Measurements from ENCODE around the gene ITPKC. TPM values are rescaled to one million over a fixed set of nuclear protein-coding genes. Genes with fewer than 3 reads are reported as not detected.

Gene ITPKC
- total and polyA plus RNA-seq, 2 experiments from 2014 or later = 5.3 to 12.6 TPM

DNA sequence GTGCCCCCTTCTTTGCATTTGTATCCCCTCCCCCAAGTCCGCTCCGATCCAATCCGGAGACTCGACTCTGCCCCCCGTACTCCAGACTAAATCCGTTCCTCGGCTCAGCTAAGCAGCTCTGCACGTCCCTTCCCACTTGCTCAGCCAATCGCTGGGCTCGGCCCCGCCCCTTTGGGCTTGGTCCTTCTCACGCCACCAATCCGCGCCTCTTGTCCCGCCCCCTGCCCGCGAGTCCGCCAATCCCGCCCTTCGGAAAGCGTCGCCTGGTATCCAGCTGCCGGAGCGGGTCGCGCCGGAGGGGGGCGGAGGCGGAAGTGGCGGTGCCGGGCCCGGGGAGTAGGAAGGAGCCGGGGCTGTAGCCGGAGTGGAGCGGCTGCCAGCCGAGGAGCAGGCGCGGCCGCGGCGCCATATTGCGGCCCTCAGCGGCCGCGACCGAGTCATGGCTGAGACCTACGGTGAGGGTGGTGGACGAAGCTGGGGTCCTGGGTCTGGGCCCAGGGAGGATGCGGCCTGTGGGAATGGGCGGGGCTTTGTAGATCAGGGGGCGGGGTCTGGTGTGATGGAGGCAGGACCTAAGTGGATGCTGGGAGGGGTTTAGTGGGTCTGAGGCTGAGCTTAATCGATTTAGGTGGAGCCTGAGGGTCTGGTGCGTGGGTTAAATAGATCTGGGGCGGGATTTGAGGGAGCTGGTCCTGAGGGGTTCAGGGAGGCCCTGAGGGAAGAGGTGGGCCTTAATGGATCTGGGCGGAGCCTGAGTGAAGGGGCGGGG lies 61.2 kb downstream of the ITPKC start, which contains the start of gene RAB4B (continued):
- TF ChIP-seq, protein P1, sequence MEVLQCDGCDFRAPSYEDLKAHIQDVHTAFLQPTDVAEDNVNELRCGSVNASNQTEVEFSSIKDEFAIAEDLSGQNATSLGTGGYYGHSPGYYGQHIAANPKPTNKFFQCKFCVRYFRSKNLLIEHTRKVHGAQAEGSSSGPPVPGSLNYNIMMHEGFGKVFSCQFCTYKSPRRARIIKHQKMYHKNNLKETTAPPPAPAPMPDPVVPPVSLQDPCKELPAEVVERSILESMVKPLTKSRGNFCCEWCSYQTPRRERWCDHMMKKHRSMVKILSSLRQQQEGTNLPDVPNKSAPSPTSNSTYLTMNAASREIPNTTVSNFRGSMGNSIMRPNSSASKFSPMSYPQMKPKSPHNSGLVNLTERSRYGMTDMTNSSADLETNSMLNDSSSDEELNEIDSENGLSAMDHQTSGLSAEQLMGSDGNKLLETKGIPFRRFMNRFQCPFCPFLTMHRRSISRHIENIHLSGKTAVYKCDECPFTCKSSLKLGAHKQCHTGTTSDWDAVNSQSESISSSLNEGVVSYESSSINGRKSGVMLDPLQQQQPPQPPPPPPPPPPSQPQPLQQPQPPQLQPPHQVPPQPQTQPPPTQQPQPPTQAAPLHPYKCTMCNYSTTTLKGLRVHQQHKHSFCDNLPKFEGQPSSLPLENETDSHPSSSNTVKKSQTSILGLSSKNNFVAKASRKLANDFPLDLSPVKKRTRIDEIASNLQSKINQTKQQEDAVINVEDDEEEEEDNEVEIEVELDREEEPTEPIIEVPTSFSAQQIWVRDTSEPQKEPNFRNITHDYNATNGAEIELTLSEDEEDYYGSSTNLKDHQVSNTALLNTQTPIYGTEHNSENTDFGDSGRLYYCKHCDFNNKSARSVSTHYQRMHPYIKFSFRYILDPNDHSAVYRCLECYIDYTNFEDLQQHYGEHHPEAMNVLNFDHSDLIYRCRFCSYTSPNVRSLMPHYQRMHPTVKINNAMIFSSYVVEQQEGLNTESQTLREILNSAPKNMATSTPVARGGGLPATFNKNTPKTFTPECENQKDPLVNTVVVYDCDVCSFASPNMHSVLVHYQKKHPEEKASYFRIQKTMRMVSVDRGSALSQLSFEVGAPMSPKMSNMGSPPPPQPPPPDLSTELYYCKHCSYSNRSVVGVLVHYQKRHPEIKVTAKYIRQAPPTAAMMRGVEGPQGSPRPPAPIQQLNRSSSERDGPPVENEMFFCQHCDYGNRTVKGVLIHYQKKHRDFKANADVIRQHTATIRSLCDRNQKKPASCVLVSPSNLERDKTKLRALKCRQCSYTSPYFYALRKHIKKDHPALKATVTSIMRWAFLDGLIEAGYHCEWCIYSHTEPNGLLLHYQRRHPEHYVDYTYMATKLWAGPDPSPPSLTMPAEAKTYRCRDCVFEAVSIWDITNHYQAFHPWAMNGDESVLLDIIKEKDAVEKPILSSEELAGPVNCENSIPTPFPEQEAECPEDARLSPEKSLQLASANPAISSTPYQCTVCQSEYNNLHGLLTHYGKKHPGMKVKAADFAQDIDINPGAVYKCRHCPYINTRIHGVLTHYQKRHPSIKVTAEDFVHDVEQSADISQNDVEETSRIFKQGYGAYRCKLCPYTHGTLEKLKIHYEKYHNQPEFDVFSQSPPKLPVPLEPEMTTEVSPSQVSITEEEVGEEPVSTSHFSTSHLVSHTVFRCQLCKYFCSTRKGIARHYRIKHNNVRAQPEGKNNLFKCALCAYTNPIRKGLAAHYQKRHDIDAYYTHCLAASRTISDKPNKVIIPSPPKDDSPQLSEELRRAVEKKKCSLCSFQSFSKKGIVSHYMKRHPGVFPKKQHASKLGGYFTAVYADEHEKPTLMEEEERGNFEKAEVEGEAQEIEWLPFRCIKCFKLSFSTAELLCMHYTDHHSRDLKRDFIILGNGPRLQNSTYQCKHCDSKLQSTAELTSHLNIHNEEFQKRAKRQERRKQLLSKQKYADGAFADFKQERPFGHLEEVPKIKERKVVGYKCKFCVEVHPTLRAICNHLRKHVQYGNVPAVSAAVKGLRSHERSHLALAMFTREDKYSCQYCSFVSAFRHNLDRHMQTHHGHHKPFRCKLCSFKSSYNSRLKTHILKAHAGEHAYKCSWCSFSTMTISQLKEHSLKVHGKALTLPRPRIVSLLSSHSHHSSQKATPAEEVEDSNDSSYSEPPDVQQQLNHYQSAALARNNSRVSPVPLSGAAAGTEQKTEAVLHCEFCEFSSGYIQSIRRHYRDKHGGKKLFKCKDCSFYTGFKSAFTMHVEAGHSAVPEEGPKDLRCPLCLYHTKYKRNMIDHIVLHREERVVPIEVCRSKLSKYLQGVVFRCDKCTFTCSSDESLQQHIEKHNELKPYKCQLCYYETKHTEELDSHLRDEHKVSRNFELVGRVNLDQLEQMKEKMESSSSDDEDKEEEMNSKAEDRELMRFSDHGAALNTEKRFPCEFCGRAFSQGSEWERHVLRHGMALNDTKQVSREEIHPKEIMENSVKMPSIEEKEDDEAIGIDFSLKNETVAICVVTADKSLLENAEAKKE (CRISPR knock-in tag; IDR thresholded peaks at IDR 0.05) = no peak
- TF ChIP-seq, protein P2, sequence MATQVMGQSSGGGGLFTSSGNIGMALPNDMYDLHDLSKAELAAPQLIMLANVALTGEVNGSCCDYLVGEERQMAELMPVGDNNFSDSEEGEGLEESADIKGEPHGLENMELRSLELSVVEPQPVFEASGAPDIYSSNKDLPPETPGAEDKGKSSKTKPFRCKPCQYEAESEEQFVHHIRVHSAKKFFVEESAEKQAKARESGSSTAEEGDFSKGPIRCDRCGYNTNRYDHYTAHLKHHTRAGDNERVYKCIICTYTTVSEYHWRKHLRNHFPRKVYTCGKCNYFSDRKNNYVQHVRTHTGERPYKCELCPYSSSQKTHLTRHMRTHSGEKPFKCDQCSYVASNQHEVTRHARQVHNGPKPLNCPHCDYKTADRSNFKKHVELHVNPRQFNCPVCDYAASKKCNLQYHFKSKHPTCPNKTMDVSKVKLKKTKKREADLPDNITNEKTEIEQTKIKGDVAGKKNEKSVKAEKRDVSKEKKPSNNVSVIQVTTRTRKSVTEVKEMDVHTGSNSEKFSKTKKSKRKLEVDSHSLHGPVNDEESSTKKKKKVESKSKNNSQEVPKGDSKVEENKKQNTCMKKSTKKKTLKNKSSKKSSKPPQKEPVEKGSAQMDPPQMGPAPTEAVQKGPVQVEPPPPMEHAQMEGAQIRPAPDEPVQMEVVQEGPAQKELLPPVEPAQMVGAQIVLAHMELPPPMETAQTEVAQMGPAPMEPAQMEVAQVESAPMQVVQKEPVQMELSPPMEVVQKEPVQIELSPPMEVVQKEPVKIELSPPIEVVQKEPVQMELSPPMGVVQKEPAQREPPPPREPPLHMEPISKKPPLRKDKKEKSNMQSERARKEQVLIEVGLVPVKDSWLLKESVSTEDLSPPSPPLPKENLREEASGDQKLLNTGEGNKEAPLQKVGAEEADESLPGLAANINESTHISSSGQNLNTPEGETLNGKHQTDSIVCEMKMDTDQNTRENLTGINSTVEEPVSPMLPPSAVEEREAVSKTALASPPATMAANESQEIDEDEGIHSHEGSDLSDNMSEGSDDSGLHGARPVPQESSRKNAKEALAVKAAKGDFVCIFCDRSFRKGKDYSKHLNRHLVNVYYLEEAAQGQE (IDR thresholded peaks at IDR 0.05; ENCODE audit: unreplicated experiment) = no peak
- TF ChIP-seq ZNF331 (CRISPR knock-in tag; IDR thresholded peaks at IDR 0.05; ENCODE audit: low read depth) (no peak), EZH2phosphoT487 (IDR thresholded peaks at IDR 0.05; ENCODE audit: unreplicated experiment) (no peak), ZNF114 (CRISPR knock-in tag; IDR thresholded peaks at IDR 0.05) (no peak), NANOG (IDR thresholded peaks at IDR 0.05; ENCODE audit: borderline replicate concordance) (no peak), JUNB (IDR thresholded peaks at IDR 0.05; ENCODE audit: unreplicated experiment) (no peak)
- TF ChIP-seq, protein P3, sequence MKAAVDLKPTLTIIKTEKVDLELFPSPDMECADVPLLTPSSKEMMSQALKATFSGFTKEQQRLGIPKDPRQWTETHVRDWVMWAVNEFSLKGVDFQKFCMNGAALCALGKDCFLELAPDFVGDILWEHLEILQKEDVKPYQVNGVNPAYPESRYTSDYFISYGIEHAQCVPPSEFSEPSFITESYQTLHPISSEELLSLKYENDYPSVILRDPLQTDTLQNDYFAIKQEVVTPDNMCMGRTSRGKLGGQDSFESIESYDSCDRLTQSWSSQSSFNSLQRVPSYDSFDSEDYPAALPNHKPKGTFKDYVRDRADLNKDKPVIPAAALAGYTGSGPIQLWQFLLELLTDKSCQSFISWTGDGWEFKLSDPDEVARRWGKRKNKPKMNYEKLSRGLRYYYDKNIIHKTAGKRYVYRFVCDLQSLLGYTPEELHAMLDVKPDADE (IDR thresholded peaks at IDR 0.05) = no peak

Data from GM23338 (cell line).